IPS-15b (cell line): ENCODE data around the gene PLA2G4A.

Experiments used
- H3K27me3 ChIP-seq: one replicate; pipeline ENCODE4 v1.6.1; 2013; ENCODE audit warnings: low read length; ENCODE audit not compliant: control insufficient read depth, insufficient read depth
- H3K36me3 ChIP-seq: one replicate; pipeline ENCODE4 v1.6.1; 2013; ENCODE audit warnings: low read length; ENCODE audit not compliant: control insufficient read depth, insufficient read depth
- H3K4me1 ChIP-seq: one replicate; pipeline ENCODE4 v1.6.1; 2013; ENCODE audit warnings: mild to moderate bottlenecking, low read length; ENCODE audit not compliant: control insufficient read depth, insufficient read depth
- H3K4me3 ChIP-seq: one replicate; pipeline ENCODE4 v1.5.1; 2013; ENCODE audit warnings: low read depth, low read length
- H3K9ac ChIP-seq: one replicate; pipeline ENCODE4 v1.6.1; 2013; ENCODE audit warnings: low read depth, mild to moderate bottlenecking, low read length
- H3K9me3 ChIP-seq: one replicate; pipeline ENCODE4 v1.6.1; 2013; ENCODE audit warnings: mild to moderate bottlenecking, low read length; ENCODE audit not compliant: control insufficient read depth, insufficient read depth

PLA2G4A gene

GRCh38 chr1:186802388-186802787 is 26.4 kb upstream of the PLA2G4A start:
- no peaks in the 10 kb centered on the region for H3K27me3 ChIP-seq

GRCh38 chr1:186804679-186805078 is 24.1 kb upstream of the PLA2G4A start:
- no peaks in the 10 kb centered on the region for H3K36me3 ChIP-seq
- no peaks in the 10 kb centered on the region for H3K4me1 ChIP-seq
- H3K27me3 ChIP-seq: no peaks in the 10 kb centered on the region
- H3K9me3 ChIP-seq: no peaks in the 10 kb centered on the region
- H3K9ac ChIP-seq: no peak overlapping the region
- no peak overlapping the region for H3K4me3 ChIP-seq

More at GRCh38 chr1:186802388-186802787, 26.4 kb upstream of the PLA2G4A start:
- Histone ChIP-seq H3K36me3 (no peaks in the 10 kb centered on the region), H3K9ac (no peak overlapping the region), H3K4me1 (no peaks in the 10 kb centered on the region), H3K9me3 (no peaks in the 10 kb centered on the region), H3K4me3 (no peak overlapping the region)

GRCh38 chr1:186806477-186806876 is 22.3 kb upstream of the PLA2G4A start:
- Histone ChIP-seq H3K9ac (no peak overlapping the region), H3K4me3 (no peak overlapping the region), H3K4me1 (no peaks in the 10 kb centered on the region)

GRCh38 chr1:186807163-186807562 is 21.6 kb upstream of the PLA2G4A start:
- no peaks in the 10 kb centered on the region for H3K27me3 ChIP-seq
- no peaks in the 10 kb centered on the region for H3K4me1 ChIP-seq
- H3K36me3 ChIP-seq: no peaks in the 10 kb centered on the region
- no peaks in the 10 kb centered on the region for H3K9me3 ChIP-seq
- H3K4me3 ChIP-seq: no peak overlapping the region
- H3K9ac ChIP-seq: no peak overlapping the region

More at GRCh38 chr1:186806477-186806876, 22.3 kb upstream of the PLA2G4A start:
- Histone ChIP-seq H3K27me3 (no peaks in the 10 kb centered on the region), H3K36me3 (no peaks in the 10 kb centered on the region), H3K9me3 (no peaks in the 10 kb centered on the region)

- Histone ChIP-seq H3K9me3 (no peaks in the 10 kb centered on the region), H3K4me1 (no peaks in the 10 kb centered on the region), H3K9ac (no peak overlapping the region), H3K36me3 (no peaks in the 10 kb centered on the region), H3K27me3 (no peaks in the 10 kb centered on the region), H3K4me3 (no peak overlapping the region)
These were observed 16.9 kb upstream of the PLA2G4A start for GRCh38 chr1:186811892-186812291.

- Histone ChIP-seq H3K9me3 (no peaks in the 10 kb centered on the region), H3K4me1 (no peaks in the 10 kb centered on the region), H3K4me3 (no peak overlapping the region), H3K36me3 (no peaks in the 10 kb centered on the region), H3K9ac (no peak overlapping the region), H3K27me3 (no peaks in the 10 kb centered on the region)
These were observed 16.2 kb upstream of the PLA2G4A start for GRCh38 chr1:186812570-186812969.

- Histone ChIP-seq H3K9me3 (no peaks in the 10 kb centered on the region), H3K36me3 (no peaks in the 10 kb centered on the region)
These were observed 15.3 kb upstream of the PLA2G4A start for GRCh38 chr1:186813420-186813819.

GRCh38 chr1:186819126-186819525 is 9.6 kb upstream of the PLA2G4A start:
- no peak overlapping the region for H3K4me3 ChIP-seq
- H3K27me3 ChIP-seq: no peaks in the 10 kb centered on the region
- no peaks in the 10 kb centered on the region for H3K36me3 ChIP-seq
- H3K9ac ChIP-seq: no peak overlapping the region
- H3K9me3 ChIP-seq: no peaks in the 10 kb centered on the region
- H3K4me1 ChIP-seq: no peaks in the 10 kb centered on the region

More at GRCh38 chr1:186813420-186813819, 15.3 kb upstream of the PLA2G4A start:
- no peaks in the 10 kb centered on the region for H3K4me1 ChIP-seq
- no peaks in the 10 kb centered on the region for H3K27me3 ChIP-seq
- no peak overlapping the region for H3K4me3 ChIP-seq
- no peak overlapping the region for H3K9ac ChIP-seq

- Histone ChIP-seq H3K9ac (no peak overlapping the region), H3K27me3 (no peaks in the 10 kb centered on the region)
These were observed 9.2 kb upstream of the PLA2G4A start for GRCh38 chr1:186819563-186819962.

GRCh38 chr1:186829686-186830587 is 1.2 kb downstream of the PLA2G4A start:
- Histone ChIP-seq H3K9ac (no peak overlapping the region), H3K4me1 (no peaks in the 10 kb centered on the region), H3K4me3 (no peak overlapping the region), H3K9me3 (no peaks in the 10 kb centered on the region), H3K27me3 (no peaks in the 10 kb centered on the region), H3K36me3 (no peaks in the 10 kb centered on the region)

More at GRCh38 chr1:186819563-186819962, 9.2 kb upstream of the PLA2G4A start:
- Histone ChIP-seq H3K36me3 (no peaks in the 10 kb centered on the region), H3K4me3 (no peak overlapping the region), H3K9me3 (no peaks in the 10 kb centered on the region), H3K4me1 (no peaks in the 10 kb centered on the region)

GRCh38 chr1:186831168-186831567 is 2.4 kb downstream of the PLA2G4A start:
- Histone ChIP-seq H3K4me1 (no peaks in the 10 kb centered on the region), H3K27me3 (no peaks in the 10 kb centered on the region), H3K9ac (no peak overlapping the region), H3K4me3 (no peak overlapping the region), H3K36me3 (no peaks in the 10 kb centered on the region), H3K9me3 (no peaks in the 10 kb centered on the region)

GRCh38 chr1:186834399-186834958 is 5.7 kb downstream of the PLA2G4A start:
- Histone ChIP-seq H3K9ac (no peak overlapping the region), H3K4me3 (no peak overlapping the region), H3K27me3 (no peaks in the 10 kb centered on the region), H3K4me1 (no peaks in the 10 kb centered on the region), H3K9me3 (no peaks in the 10 kb centered on the region), H3K36me3 (no peaks in the 10 kb centered on the region)
